CD4-positive, alpha-beta T cell treated with Interleukin-21 for 1 hour (primary cell): ENCODE results near the gene VPS26A.
"Not testable (repeated sequence)": the region's sequence is repeated elsewhere in the genome, so short reads cannot be mapped to it uniquely, and the experiment has no call there.

Source experiments
- DNase-seq: peaks from one replicate; pipeline ENCODE4 v3.0.0-alpha.2; 2020

VPS26A gene

DNA sequence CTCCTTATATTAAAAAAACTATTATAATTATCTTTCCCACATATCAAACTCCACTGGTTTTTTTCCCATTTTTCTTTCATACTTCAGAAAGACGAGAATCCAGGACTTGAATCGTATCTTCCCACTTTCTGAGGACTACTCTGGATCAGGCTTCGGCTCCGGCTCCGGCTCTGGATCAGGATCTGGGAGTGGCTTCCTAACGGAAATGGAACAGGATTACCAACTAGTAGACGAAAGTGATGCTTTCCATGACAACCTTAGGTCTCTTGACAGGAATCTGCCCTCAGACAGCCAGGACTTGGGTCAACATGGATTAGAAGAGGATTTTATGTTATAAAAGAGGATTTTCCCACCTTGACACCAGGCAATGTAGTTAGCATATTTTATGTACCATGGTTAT is 20.2 kb upstream of the VPS26A start:
- no peak for DNase-seq

GRCh38 chr10:69104994-69105790 is 18.8 kb upstream of the VPS26A start:
- DNase-seq = peak; percentile 36

GRCh38 chr10:69107176-69107490 is 16.8 kb upstream of the VPS26A start:
- DNase-seq = no peak

GRCh38 chr10:69107699-69108098 is 16.3 kb upstream of the VPS26A start:
- no peak for DNase-seq

GRCh38 chr10:69119896-69120295 is 4.1 kb upstream of the VPS26A start:
- DNase-seq = no peak

DNA sequence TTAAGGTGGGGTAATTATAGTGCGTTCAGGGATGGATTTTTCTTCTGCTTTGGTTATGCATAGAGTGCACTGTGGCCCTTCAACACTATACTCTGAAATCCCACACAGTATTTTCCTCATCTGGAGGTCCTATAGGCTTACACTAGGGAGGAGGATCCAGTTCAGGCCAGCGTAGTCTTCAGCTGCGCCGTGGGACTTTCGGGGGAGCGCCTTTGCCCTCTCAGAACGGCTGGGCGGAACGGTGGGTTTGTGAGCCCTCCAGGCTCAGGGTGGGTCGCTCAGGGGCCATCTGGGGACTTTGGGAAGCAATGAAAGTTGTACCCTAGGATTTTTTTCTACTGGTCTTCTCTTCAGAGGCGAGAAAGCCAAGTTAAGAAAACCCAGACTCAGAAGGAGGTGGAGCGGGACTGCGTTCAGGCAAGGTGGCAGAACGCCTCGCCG is 652 bp upstream of the VPS26A start:
- DNase-seq = no peak

- DNase-seq = peak; percentile 80
Measured at GRCh38 chr10:69124563-69125268, 738 bp downstream of the VPS26A start.

DNA sequence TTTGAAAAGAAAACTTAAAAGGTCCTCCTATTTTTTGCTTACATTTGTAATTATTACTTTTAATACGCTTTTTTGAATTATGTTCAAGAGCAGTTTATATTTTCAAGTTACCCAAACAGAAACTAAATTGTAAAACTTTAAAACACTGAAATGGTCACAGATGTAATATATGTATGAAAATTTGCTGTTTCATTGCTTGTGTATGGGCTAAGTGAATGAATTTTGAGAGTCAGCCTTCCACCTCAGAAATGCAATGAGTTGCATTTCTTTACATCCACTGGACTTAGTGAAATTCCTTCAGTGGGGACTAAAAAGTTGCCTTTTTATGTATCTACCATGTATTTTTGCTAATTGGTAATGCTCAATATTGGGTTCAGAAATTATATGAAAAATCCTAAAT is 1.6 kb downstream of the VPS26A start:
- DNase-seq = no peak

DNA sequence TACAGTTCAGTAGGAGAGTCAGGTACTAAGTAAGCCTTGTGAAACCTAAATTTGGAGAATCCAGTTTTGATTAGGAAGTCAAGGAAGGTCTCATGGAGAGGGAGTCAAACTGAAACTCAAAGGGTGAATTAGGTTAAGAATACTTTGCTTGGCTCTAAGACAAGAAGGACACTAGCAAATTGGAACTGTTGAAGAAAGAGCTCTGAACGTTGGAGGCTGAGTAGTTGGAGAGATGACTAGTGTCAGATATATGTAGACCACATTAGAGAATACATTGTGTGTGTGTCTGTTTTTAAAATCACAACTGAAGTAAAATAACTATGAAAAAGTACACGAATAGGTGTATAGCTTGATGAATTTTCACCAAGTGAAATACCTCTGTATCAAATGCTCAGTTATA is 6.3 kb downstream of the VPS26A start:
- no peak for DNase-seq

DNA sequence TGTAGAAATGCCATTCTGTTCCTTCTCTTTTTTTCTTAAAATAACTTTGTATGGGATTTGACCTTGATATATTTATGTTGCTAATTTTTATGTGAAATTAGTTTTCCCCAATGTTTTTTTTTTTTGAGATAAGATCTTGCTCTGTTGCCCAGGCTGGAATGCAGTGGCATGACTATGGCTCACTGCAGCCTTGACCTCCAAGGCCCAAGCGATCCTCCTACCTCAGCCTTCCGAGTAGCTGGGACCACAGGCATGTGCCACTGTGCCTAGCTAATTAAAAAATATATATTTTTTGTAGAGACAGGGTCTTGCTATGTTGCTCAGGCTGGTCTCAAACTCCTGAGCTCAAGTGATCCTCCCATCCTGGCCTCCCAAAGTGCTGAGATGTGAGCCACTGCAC is 16.0 kb downstream of the VPS26A start:
- DNase-seq = no peak

DNA sequence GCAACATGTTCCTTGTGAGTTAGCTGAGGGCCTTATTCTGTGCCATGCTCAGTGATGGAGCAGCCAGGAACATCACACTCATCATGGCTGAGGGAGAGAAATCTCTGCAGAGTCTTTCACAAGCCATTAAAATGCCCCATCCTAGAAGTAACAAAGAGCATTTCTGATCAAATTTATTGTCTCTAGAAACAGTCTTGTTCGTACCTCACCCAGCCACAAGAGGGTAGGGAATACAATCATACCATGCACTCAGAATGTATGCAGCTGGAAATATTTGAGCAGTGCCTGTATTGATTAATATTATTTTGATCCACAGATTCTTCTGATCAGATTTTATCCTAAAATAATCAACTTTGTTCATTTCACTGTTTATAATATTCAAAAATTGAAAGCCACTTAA is 17.3 kb downstream of the VPS26A start:
- DNase-seq = no peak

GRCh38 chr10:69142074-69142473 is 18.1 kb downstream of the VPS26A start:
- not testable (repeated sequence) for DNase-seq

DNA sequence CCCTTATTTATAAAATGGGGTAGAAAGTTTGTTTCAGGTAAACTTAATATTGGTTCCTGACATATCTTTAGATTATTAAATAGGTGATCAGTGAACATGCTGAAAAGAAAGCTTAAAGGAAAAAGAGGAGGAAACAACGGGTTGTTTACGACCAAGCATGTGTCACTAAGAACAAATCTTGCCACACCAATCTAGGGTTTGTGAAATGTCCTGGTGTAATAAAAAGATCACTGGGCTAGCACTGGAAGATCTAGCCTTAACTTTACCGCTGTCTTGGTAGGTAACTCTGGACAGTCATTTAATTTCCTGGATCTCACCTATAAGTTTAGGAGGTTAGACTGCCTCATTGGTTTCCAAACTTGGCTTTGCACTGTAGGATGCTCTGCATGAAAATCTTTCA is 19.0 kb downstream of the VPS26A start:
- DNase-seq = no peak

DNA sequence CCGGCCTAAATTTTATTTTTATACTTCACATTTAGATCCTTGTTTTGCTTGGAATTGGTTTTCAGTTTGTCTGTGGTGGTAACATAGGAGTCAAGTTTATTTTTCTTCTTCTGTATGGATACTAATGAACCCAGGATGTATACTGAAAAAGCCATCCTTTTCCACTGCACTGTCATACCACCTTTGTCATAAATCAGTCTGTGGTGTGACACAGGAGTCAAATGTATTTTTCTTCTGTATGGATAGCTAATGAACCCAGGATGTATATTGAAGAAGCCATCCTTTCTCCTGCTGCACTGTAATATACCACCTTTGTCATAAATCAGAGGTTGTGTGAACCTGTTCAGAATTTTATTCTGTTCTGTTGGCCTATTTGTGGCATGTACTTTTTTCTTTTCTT is 21.4 kb downstream of the VPS26A start:
- DNase-seq = no peak

GRCh38 chr10:69145864-69146263 is 21.9 kb downstream of the VPS26A start:
- no peak for DNase-seq

DNA sequence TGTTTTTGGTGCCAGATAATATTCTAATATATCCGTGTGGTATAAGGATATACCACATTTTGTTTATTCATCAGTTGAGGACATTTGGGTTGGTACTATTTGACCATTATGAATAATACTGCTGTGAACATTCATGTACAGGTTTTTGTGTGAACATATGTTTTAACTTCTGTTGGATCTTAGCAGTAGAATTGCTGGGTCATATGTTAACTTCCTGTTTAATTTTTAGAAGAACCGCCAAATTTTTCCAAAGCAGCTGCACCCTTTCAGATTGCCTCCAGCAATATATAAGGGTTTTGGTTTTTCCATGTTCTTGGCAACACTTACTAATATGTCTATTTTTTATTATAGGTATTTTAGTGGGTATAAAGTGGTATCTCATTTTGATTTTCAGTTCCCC is 22.8 kb downstream of the VPS26A start:
- DNase-seq = no peak

GRCh38 chr10:69151984-69152383 is 28.0 kb downstream of the VPS26A start:
- DNase-seq = no peak

- no peak for DNase-seq
Measured at GRCh38 chr10:69153227-69153626, 29.2 kb downstream of the VPS26A start.

DNA sequence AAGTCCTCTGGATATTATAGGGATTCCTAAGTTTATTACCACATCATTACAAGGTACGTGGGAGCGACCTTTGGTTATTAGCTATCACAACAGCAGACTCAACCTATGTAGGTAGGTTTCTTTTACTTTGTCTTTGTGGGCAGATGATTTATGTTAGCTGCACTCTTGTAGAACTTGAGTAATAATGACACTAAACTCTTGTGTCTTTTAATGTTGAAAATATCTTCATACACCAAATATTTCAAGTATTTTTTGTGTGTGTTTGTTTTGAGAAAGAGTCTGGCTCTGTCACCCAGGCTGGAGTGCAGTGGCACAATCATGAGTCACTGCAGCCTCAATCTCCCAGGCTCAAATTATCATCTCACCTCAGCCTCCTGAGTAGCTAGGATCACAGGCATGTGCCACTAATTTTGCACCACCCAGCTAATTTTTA is 36.8 kb downstream of the VPS26A start:
- no peak for DNase-seq

GRCh38 chr10:69168493-69168892 is 44.5 kb downstream of the VPS26A start:
- DNase-seq = no peak

DNA sequence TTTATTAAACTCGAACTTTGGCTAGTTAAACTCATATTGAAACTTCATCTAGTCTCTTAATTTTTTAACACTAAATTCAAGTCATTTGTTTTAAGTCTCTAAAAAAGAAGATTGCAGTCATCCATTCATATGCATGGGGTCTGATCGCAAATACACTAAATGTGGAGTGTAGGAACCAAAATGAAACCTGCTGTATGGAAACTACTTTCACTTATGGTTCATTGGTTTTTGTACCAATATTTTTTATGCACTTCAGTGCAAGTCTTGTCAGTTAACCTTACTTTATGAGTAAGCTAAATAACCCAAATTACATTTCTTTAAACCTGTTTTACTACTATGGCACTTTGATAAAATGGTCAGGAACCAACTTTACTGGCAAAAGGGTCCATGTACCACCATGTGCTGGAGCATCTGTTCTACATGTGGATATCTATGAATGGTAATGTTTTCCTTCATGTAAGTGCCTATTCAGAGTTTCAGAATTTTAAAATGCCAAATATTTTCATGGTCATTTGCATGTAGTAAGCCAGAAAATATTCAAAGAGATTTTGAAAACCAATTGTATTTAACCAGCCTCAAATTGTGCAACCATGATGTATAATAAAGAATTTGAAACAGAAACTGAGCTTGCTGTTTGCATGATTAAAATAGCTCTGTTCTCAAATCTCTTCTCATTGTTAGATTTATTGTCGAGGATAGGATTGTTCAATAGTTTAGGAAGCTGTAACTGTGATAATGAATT is 48.4 kb downstream of the VPS26A start:
- DNase-seq = no peak

DNA sequence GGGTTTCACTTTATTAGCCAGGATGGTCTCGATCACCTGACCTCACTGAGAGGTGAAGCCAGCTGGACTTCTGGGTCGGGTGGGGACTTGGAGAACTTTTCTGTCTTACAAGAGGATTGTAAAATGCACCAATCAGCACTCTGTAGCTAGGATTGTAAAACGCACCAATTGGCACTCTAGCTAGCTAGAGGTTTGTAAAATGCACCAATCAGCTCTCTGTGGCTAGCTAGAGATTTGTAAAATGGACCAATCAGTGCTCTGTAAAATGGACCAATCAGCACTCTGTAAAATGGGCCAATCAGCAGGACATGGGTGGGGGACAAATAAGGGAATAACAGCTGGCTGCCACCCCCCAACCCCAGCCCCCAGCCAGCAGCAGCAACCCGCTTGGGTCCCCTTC is 51.3 kb downstream of the VPS26A start:
- DNase-seq = not testable (repeated sequence)

GRCh38 chr10:69176823-69177222 is 52.8 kb downstream of the VPS26A start:
- no peak for DNase-seq
